ENCODE data around the gene KCNJ12.
"Not testable (repeated sequence)": the region's sequence is repeated elsewhere in the genome, so short reads cannot be mapped to it uniquely, and the experiment has no call there.

KCNJ12 gene

DNA sequence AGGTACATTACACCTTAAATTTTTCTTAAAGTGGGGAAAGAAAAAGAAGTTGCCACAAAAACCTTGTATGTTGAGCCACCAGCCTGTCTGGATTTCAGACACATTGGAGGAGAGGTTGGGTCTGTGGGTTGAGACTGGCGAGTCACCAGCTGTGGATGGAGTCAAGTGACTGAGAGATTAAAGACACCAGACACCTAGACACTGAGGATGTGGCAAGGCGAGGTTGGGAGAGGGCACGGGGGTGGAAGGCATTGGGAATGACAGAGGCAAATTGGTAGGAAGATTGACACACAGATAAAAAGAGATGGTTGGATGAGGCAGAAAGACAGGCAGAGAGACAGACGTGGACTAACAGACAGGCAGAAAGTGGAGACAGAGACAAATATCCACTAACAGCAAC, 49.6 kb downstream of the KCNJ12 start:
- no peak for DNase-seq

DNA sequence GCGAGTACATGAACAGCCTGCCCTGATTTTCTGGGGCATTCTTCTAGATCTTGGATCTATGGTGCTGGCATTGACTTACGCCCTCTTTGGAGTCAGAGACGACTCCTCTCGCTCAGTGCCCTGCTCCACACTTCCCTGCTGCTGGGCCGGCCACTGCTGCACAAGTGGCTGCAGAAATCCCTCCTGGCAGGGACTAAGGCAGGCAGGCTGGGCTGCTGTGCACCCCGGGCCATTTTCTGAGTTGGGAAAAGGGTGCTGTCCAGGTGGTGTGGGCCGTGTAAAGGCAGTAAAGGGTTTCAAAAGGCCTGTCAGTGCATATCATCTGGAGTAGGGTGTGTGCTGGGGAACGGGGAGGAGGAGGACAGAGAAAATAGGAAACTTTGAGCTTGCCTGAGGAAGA, 50.1 kb downstream of the KCNJ12 start:
- not testable (repeated sequence) for DNase-seq

DNA sequence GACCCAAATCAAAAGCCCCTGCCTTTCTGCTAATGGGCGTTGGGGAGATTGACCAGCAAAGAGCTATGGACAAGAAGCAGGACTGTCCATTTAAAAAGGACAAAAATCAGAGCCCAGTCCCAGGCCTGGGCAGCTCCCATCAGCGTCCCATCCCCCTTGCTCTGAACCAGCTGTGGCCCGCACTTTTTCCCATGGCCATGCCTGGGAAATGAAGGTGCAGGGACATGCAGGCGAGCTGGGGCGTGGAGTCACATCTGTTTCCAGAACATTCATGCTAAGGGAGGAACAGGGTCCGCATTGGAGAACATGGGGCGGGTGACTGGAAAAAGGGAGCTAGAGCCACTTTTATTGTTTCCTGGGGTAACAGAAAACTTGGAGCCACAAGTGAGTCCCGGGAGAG, 50.7 kb downstream of the KCNJ12 start:
- not testable (repeated sequence) for DNase-seq

DNA sequence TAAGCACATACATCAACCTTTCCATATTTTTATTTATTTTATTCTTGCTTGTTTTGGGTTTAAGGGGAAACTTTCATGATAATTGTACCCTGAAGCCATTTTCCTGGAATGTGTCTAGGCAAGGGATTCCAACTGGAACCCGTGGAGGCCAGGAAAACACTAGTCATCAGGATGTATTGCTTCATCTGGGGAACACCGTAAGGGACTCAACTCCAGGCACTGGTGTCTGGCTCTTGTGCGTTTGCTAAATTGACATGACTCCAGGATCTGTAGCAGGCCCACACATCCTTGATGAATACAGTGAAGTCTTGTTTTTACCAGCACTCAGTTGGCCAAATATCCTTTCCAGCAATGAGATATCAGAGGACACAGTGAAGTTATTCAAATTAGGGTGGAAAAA, 51.6 kb downstream of the KCNJ12 start:
- DNase-seq = not testable (repeated sequence)

DNA sequence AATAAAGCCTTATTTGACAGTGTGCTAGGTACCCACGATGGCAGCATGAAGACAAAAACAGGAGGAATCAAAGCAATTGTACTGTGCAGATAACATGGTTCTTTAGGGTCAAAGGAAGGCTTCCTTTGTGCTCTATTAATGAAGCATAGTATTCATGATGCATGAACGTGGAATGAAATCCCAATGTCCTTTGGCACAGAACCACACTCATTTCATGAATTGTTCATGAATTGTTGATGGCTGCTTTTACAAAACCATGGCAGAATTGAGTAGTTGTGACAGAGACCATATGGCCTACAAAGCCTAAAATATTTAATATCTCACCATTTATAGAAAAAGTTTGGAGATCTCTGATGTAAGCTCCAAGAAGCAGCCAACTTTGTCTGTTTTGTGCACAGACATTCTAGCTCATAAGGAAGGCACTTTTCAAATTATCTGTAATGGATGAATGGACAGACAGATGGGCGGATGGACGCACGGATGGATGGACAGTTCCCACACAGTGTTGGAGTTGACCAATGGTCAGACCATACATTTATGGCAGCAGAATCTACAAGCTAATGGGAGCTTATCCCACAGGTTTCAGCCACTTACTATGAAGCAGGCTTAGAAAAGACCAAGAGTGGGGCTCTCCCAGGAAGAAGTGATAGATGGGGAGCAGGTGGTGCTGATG, 52.7 kb downstream of the KCNJ12 start:
- DNase-seq = not testable (repeated sequence)

DNA sequence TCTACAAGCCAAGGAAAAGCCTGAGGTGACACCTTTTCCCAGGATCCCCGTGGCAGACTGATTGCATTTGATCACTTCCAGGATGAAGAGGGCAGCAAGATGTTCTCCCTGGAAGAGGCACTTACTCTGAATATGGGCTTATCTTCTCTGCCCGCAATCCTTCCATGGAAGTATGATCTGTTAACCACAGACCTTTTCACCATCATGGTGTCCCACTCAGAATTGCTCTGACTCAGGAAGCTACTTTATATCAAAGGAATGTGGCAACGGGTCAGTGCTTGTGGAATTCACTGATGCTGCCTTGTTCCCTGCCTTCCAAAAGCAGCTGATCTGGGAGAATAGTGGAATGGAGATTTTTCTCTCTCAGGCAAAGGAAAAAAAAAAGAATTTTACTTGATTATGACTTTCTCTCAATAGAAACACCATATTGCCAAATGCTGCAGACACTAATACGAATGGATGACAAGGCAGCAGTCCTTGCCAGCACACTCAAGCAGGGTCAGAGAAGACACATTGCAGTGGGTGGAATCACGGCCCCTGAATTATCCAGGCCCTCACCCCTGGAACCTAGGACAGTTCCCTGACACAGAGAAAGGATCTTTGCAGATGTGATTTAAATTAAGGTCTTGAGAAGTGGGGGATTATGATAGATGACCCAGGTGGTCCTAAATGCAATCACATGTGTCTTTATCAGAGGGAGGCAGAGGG, 53.9 kb downstream of the KCNJ12 start:
- DNase-seq = not testable (repeated sequence)

DNA sequence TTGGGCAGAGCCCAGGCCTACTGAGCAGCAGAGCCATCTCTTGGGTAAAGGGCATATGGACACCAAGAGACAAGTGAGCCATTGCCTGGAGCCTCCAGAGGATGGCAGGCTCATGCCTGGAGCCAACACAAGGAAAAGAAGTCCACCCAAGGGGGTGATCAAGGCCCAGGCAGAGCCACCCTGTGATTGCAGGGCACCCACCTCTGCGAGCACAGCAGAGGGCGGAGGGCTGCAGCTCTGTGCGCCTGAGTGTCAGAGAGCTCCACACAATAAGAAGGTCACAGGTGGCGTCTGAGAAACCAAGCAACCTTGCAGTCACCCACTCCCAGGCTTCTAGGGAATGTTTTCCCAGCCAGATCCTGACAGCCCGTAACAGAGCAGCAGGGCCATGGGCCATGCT, 57.8 kb downstream of the KCNJ12 start:
- DNase-seq = not testable (repeated sequence)

DNA sequence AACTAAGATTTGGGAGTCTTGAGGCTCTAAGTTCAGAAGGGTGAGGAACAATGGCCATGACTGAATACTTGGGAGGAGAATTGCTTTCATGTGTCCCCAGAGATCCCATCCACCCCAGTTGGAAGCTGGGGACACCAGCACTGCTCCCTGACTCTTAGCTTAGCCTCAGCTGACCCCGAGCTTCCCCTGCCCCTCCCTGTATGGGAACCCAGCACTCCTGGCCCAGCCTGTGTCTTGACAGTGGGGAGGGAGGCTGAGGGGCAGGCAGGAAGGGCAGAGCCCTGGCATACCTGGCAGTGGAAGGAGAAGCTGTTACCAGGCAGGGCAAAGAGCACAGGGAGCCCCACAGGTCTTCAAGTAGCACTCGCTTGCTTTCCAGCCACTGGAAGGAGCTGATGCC, 58.8 kb downstream of the KCNJ12 start:
- DNase-seq = not testable (repeated sequence)

DNA sequence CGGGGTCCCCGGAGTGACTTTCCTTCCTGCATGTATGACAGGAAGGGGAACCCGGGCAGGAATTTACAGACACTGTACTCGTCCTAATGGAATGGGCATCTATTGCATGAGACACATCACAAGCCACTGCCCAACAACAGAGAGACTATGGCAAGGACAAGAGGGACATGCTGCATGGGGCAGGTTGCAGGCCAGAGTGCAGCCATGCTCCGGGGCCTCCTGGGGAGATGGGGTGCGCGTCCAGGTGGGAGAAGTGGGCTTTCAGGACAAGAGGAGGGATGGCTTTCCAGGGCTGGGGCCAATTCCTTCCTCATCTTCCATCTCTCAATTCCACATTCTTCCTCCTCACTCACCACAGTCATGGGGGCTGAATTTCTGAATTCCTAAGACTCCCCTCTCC, 60.3 kb downstream of the KCNJ12 start:
- DNase-seq = not testable (repeated sequence)

DNA sequence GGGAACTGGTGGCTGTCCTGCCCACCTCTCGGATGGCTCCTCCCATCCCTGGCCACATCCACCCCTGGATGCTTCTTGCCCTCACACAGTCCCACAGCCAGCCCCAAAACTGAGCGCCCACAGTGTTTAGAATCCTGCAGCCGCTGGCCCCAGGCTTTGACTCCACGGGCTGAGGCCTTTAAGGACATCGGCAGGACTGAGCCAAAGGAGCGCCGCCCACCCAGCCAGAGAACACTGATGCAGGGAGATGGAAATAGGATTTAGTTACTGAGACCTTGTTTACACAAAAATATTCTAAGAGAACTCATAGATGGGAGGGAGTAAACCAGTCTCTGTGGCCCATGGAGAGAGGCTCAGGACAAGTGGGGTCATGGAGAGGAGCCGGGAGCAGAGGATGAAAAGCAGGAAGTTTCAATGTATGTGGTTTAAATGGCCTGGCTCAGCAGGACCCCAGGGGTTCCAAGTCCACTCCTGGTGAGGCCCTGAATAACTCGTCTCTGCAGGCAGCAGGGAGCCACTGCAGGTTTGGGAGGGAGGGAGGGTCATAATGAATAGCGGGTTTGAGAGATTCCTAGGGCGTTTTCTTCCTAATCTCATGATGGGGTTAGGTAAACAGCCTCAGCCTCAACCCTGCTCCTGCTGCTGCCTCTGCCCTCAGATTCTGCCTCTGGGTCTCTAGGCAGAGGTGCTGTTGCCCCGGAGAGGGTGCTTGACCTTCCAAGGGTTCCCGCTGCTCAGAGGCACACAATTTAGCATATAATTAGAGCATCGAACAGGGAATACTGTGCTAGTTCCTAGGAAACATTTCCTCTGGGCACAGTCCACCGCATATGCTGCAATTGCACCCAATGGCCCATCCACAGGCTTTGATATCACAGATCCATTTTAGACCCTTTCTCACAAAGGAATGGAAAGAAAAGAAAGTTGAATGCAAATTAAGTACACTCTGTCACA, 61.0 kb downstream of the KCNJ12 start:
- DNase-seq = not testable (repeated sequence)

DNA sequence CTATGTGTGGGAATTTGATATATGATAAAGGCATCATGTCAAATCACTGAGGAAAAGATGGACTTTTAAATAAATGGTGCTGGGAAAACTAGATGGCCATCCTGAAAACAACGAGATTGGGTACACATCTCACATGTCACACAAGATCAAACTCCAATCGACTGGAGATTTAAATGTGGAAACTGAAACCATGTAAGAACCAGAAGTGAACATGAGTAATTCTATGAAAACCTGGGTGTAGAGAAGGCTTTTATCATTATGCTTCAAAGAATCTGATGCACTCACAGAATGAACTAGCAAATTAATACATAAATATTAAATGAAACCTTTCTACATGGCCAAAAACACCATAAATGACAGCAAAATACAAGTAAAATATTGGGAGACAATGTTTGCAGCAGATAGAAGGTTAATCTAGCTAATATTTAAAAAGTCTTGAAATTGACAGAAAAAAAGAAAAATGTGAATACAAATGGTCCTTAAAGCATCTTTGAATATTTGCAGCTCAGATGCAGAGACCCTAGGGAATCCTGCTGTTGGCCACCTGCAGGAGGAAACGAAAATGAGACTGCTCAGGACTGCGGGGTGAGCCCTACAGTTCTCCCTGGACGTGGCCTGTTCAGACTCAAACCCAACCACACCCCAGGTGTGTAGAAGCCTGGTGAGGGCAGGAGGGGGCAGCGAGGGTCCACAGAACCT, 62.3 kb downstream of the KCNJ12 start:
- DNase-seq = not testable (repeated sequence)

DNA sequence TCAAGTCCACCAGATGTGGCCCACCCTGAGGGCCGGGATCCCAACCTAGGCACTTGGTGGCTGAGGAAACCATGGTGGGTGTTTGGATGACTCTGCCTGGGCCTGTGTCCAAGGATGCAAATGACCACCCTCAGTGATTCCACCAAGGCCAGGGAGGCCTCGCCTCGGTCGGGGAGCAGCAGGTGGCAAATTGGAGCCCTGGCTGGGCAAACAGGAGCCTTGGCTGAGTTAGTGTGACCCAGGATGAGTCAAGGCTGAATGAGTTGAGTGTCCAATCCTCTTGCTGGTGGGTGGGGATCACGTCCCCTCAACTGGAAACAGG, 62.8 kb downstream of the KCNJ12 start:
- DNase-seq = not testable (repeated sequence)

DNA sequence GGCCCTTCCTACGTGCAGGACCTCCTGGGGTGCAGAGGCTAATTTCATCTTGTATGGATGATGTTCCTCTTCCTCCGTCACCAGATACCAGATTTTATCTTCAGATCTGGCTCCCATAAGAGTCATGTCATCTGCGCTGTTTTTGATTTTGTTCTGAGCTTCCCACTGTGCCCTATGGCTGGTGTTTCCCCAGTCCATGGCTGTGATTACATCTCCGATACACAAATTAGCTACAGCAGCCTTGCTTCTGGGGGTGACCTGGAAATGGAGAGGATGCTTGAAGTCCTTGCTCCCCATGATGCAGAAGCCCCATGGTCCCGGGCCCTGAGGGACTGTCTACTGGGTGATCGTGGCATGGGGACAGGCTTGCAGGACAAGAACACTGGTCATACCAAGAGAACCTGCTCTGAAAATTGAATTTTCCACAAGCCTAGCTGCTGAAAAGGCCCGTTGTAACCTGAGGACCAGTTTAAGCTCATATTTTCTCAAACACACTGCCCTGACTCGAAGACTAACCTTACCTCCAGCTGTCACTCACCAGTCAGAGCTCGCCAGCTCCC, 69.0 kb downstream of the KCNJ12 start:
- no peak for DNase-seq

DNA sequence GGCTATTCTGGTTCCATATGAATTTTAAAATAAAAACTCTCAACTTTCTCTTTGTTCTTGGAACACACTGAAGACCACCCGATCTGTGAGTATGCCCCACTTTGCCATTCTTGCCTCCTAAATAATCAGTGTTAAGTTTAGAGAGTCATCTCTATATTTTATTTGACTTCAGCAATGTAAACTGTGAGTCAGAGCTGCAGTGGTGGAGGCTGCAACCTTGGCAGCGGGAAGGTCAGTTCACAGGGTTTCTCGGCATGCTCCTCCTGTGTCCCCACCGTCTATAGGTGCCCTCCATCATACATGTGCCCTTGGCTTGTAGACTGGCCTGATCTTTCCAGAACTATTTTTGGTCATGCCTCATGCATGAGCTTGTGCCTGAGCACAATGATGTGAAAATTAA, 71.4 kb downstream of the KCNJ12 start:
- DNase-seq = not testable (repeated sequence)

DNA sequence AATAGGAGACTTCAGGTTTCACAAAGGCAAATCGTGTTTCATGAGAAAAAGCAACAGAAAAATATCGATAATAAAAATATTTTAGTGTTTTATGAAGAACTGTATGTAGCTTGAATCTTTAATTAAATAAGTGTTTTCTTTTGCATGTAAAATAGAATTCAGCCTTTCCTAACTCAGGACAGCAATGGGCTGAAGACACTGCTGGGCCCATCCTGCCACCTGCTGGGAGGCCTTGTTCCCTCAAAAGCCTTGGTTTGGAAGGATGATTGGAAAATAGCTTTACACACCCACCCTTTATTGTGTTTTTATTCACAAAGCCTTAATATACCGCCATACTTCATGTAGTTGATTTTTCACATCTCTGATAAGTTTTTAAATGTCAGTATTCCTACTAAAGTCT, 73.7 kb downstream of the KCNJ12 start:
- DNase-seq = not testable (repeated sequence)

DNA sequence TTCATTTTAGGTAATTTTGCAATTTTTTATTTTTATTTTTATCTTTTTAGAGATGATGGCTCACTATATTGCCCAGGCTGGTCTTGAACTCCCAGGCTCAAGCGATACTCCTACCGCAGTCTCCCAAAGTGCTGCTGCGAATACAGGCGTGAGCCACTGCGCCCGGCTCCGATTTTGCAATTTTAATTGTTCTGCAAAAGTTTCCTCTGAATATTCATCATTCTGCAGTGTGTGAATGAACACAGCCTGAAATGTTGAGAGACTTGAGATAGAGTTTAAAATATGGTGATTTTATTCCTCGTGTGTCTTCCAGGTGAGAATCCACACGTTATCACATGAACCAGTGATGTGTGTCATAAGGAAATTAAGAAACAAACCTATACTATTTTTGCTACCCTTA, 75.8 kb downstream of the KCNJ12 start:
- no peak for DNase-seq

DNA sequence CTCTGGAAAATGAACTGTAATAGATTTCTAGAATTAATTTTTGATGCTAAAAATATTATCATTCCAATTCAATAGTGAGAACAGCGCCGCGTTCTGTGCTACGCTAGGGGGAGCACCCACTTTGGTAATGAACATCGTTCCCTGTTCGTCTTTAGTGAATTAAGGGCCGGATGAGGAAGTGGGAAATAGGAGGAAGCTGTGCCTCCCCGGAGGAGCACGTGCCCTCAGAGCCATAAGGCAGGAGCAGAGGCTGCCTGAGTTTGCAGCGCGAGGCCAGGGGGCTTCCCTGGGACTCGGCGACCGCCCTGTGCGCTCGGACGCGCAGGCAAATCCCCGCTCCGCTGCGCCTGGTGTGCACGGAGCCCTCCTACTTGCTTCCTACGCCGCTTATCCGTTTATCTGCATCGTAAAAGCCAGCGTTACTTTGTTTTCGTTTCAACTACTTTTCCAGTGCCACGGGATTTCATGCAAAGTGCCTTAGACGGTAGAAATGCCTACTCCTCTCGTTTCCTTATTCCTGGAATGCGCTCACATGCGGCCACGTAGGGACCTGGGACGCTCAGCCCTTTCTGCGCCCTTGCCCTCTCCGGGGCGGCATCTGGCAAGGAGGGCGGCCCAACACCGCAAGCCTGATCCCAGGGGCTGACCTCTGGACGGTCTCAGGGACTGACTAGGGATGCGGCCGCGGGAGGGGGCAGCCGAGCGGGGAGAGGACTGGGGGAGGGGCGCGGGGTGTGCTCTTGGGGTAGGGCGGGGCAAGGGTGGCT, 76.4 kb downstream of the KCNJ12 start:
- DNase-seq = peak; percentile 59

DNA sequence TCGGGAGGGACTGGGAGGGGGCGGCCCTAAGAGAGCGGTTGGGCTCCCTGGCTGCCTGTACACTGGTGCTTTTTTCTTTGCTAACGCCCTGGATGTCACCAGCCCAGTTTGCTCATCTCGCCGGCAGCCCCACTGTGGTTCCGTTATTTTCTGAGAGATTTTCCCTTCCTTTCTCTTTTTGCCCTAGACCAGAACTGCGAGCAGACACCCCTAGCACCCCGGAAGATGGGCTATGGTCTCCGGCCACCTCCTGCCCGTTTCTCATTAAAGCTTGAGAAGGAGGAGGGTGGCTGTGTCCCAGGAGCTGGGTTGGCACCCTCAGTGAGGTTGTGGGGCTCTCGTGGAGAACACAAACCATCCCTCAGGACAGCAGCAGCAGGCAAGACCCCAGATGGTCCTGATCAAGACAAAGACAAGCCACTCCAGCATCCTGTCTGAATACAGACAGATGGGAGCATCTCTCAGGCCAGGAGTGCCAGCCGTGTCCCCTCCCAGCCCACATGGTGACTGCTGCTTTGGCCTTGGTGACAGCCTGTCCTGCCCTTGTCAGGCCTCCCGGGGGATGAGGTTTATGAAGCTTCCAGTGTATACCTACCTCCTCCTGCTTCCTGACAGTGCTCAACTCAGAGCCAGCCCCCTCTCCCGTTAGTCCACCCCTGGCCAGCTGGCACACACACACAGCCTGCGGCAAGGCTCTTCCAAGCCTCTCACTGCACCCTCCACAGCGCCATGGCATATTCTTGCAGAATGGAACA, 77.2 kb downstream of the KCNJ12 start:
- DNase-seq = no peak

DNA sequence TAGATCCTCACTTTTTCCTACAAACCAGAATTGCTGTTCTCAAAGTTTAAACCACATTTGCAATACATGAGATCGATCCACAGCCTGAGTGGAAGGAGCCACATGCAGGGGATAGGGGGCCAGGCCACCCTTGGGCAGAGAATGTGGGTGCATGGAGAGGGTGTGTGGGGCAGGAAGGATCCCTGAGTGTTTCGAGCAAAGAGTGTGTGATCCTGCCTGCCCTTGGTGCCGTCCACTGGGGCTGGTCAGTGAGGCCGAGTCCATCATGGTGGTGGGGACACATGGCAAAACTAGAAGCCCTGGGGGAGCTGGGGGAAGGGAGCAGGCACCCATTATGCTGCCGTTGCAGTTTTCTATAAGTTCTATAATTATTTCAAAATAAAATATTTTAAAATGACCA, 77.8 kb downstream of the KCNJ12 start:
- DNase-seq = not testable (repeated sequence)

DNA sequence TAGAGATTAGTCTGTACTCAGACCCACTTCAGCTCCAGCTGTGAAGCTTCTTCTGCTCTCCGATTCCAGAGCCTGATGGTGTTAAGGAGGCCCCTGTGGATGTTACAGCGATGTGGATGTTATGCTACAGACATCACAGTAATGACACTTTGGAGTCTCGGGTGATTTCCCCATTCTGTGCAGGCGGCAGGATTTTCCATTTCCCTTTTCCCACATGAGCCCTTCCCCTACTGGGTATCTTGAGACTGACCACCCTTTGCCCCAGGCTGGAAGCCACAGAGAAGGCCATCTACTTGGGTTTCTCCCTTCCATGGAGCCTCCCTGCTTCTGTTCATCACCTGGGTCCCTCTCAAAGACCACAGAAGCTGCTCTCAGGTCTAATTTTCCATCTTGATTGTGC, 78.3 kb downstream of the KCNJ12 start:
- no peak for DNase-seq

DNA sequence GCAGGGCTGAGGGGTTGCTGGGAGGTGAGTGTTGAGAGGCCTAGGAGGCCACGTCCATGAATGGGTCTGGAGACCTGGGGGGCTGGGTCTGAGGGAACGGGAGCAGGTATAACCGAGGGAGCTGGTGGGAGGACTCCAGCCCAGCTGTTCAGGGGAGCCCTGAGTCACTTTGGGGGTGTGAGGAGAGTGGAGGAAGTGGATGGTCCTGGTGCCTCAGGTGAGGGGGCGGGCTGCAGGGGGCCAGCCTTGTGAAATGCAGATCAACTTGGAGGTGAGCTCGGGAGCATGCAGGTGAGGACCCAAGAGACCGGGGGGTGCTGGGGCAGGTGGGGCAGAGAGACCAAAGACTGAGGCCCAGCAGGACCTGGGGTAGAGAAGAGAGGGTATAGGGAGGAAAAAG, 79.6 kb downstream of the KCNJ12 start:
- DNase-seq = no peak

All from activated CD4-positive, alpha-beta T cell treated with anti-CD3 and anti-CD28 coated beads, Interleukin-2, Interleukin-6, amounts not matched to agents 100 ng/mL and 50 ng/mL, durations not matched to agents 16 hours and 8 hours (primary cell).